Measurements from ENCODE around the gene KRT86.

KRT86 gene

DNA sequence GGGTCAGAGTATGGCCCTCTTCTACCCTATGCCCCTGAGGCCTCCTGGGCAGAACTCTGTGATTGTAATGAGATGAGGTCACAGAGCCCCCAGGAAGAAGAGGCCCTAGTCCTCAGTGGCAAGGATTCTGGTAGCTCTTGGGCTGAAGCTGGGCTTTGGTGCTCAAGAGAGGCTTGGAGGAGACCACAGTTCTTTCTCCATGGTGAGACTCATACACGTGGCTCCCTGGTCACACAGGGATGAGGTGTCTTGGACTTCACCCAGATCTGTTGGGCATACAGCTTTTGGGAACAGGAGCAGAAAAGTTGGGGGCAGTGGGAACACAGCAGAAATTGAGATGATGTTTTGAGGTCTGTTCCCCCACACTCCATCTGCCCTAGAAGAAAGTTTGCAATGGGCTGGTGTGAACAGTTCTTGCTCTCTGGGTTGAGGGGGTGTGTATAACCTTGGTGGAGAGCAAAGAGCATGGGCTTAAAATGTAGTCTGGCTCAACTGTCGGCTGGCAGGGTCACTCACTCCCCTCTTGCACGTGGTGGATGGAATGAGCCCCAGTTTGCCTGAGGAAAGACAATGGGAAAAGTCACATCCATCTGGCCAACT lies at the start of gene KRT86:
KRT86 (plus strand) TSS at position 125 of the 600 bp plus-strand sequence. CDS start 27,272 bp downstream, outside the sequence.
- no peak for DNase-seq (ENCODE audit: low read depth)

GRCh38 chr12:52225752-52226151 lies 48.7 kb upstream of the KRT86 start:
- DNase-seq (ENCODE audit: low read depth): no peak

- DNase-seq (ENCODE audit: low read depth): no peak
Measured at GRCh38 chr12:52226446-52226845, 48.0 kb upstream of the KRT86 start.

GRCh38 chr12:52227606-52228166 lies 46.8 kb upstream of the KRT86 start:
- no peak for DNase-seq (ENCODE audit: low read depth)

GRCh38 chr12:52228366-52228765 lies 46.1 kb upstream of the KRT86 start:
- DNase-seq (ENCODE audit: low read depth): no peak

DNA sequence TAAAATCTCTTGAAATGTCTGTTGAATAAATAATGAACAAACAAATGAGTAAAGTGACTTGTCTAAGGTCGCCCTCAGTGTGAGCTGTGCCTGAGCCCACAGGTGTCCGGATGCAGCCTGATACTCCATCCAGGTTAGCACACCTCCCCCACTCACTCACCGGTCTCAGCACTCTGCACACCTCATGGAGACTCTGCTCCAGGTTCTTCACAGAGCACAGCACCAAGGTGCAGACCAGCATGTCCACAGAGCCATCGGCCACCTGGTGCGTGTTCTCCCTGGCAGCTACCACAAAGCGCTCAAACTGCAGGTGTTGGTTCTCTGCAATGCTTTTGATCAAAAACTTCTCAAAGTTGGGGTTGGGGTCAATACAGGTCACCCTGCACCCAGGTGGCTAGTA lies 45.5 kb upstream of the KRT86 start:
- no peak for DNase-seq (ENCODE audit: low read depth)

GRCh38 chr12:52229836-52230343 lies 44.6 kb upstream of the KRT86 start:
- DNase-seq (ENCODE audit: low read depth): no peak

- DNase-seq (ENCODE audit: low read depth): no peak
Measured at GRCh38 chr12:52230364-52231281, 43.8 kb upstream of the KRT86 start.

DNA sequence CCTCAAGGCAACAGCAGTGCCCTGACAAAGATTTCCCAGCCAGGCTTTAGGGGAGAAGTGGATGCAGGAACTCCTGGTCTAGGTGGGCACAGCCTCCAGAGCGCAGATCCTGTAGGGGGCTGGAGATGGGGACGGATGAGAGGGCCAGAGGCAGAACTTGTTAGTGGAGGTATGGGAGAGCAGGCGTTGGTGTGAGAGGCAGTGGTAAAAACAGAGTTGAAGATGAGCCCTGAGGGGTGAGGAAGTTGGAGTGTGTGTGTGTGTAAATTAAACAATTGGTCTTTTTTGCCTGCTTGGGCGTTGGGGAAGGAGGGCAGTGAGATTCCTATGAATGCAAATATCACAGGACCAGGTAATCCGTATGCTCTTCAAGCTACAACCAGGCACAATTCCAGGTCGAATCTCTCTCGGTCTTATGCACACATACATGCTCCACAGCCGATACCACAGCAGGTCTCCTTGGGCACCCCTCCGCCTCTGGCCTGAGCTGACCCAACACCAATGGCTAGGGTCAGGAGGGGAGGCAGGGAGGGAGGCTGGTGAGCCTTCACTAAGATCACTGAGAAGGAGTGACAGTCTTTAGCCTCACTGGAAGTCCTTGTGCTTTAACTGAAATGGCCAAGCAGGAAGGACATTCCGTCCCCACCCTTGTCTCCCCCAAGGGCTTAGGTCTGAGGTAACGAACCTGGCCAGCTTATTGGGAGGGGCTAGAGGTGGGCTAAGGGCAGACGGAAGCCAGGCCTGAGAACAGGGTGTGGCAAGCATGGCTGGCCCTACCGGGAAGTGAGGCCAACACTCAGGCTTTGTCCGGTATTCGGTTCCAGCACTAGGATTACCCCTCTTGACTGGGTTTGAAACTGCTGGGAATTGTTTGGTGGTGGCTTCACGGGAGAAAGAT lies 42.9 kb upstream of the KRT86 start:
- no peak for DNase-seq (ENCODE audit: low read depth)

DNA sequence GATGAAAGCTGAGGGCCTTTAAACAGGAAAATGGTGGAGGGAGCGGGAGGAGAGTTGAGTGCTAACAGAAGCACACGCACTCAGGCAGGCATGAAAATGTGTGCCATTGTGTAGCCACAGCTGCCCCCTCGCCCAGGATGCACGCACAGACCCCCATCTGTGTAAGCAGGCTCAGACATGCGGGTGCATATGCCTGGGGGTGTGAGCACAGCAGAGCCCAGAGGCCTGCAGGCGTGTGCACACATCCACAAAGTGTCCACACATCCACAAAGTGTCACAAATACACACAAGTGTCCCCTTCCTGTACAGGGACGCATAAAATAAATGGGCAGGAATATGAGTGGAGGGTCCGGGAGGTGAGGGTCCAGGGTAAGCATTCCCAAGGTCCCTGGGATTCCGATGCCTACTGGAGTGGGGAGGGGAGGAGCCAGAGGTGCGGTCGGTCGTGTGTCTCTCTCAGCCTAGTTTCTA lies 42.2 kb upstream of the KRT86 start:
- DNase-seq (ENCODE audit: low read depth): no peak

GRCh38 chr12:52232674-52233461 lies 41.6 kb upstream of the KRT86 start, which contains the start of gene KRT7:
Gene KRT7, plus strand, starts transcription at chr12:52233243. Its CDS starts 54 bp downstream, at chr12:52233297.
- DNase-seq (ENCODE audit: low read depth): no peak

DNA sequence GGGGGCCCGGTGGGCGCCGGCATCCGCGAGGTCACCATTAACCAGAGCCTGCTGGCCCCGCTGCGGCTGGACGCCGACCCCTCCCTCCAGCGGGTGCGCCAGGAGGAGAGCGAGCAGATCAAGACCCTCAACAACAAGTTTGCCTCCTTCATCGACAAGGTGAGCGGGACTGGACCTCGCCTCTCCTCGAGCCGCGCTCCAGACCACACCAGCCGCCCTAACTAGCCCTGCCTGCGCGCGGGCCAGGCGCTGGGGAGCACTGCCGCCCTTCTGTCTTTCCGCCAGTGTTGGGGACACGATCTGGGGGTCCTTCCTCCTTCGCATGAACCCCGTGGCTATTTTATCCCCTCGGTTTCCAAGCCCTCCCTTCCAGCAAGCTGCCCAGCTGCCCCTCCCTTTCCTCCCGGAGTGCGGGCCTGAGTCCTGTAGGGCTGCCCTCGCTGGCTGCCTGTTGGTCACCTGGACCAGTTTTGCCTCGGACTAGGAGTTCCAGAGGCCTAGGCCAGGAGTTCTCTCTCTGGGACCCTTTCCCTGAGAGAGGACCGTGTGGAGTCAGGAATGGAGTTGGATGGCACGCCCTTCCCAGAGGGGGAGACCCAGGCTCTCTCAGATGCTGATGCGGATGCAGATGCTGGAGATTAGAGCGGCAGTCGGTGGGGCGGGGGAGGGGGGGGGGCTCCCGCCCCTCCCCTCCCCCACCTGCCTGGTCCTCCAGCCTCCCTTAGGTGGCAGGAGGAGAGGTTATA lies 40.8 kb upstream of the KRT86 start:
- DNase-seq (ENCODE audit: low read depth): no peak

GRCh38 chr12:52234223-52234810 lies 40.1 kb upstream of the KRT86 start:
- DNase-seq (ENCODE audit: low read depth): no peak

DNA sequence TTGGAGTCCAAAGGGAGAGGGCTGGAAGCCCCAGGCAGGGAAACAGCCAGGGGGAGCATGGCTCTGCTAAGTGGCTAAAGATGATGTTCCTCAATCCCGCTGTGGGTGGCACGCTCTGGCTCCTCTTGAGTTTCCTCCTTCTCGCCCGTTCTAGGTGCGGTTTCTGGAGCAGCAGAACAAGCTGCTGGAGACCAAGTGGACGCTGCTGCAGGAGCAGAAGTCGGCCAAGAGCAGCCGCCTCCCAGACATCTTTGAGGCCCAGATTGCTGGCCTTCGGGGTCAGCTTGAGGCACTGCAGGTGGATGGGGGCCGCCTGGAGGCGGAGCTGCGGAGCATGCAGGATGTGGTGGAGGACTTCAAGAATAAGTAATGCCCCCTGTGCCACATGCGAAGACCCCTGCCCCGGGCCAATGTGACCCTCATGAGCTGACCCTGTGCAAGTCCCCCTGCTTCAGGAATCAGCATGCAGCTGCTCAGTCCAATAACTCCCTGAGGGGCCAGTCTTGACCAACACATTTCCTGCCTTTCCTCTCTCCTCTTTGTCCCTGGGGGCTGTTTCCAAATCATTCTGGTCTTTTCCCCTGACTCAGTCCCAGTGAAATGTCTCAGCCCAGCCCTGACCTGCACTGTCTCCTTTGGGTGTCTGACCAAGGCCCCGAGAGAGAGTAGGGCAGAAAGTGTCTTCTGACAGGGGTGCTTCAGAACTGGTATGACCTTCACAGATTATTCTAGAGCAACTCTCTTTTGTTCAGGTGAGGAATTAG lies 39.3 kb upstream of the KRT86 start:
- no peak for DNase-seq (ENCODE audit: low read depth)

DNA sequence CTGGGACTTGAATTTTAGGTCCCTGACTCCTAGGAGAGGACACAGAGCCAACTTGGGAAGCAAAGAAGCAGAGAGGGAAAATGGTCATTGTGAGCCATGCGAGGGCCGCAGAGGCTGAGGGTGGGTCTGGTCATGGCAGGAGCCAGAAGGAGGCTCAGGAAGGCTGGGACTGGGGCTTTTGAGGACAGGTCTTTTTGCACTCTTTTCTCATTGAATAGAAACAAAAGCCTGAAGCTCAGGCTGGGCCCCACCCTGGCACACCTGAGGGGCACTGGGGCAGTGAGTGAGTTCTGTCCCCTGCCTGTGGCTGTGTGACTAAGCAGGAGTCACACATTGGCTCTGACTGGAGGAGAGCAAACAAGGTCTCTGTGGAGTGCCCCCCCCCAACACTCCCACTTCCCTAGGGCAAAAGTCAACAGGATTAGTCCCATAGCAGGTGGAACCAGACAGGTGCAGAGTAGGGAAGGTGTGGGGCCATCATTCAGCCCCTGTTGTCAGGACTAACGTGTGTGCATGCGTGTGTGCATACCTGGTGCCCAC lies 38.6 kb upstream of the KRT86 start:
- DNase-seq (ENCODE audit: low read depth): no peak

DNA sequence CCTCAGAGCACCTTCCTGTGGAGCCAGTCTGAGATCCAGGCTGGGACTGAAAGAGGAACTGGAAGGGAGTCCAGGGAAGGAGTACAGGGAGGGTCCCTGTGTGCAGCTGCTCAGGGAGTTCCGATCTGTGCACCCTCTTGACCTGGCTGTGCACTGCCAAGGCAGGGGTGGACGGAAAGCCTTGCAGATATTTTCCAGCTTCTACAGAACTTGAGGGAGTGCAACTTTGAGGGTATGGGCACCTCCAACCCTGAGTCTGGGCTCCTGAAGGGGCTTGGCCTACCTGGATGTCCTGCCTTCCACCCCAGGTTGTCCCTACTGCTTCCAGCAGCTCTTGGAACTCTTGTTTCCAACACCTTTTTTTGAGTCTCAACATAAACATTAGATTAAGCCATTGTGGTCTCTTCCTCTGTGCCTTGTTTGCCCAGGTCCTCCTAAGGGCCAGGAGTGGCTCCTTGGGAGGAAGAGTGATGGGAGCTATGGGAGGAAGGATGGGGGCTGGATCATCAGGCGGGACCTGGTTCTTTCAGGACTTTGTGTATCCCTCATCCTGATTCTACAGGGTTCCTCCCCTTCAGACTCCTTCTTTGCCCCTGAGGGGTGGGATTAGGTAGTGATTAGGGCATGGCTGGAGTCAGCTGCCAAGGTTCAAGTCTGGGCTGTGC lies 37.9 kb upstream of the KRT86 start:
- no peak for DNase-seq (ENCODE audit: low read depth)

DNA sequence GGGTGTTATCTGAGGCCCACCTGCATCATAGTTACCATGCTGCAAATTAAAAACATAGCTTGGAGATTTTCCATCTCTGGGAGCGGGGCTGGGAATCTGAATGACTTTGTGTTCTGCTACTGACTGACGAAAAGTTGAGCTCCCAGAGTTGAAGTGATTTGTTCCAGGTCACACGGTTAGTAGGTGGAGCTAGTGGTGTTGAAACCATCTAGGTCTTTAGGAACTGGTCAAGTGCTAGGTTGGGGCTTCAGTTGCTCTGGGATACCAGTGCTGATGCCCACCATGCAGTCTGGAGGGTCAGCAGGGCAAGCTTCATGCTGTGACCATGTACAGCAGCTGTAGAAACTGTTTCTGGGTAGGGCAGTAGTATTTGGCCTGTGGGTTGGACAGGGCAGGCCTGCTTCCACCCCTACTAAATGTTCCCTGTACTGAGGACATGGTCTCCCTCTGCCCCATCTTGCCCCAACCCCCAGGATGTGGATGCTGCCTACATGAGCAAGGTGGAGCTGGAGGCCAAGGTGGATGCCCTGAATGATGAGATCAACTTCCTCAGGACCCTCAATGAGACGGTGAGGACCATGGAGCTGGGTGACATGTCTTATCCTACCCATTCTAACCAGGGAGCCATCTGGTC lies 36.1 kb upstream of the KRT86 start:
- DNase-seq (ENCODE audit: low read depth): no peak
